AG04450 (cell line): ENCODE results near the gene MICALL2. TPM values are rescaled to one million over a fixed set of nuclear protein-coding genes. Genes with fewer than 3 reads are reported as not detected.

ENCODE experiments used
- CTCF ChIA-PET: fragments of 300-600, 350-600 bp; formaldehyde crosslinking; extraction: SDS; loops from one replicate; lab custom pipeline; 2022; ENCODE audit warnings: antibody characterized with exemption, inconsistent platforms; lab: Charles Lee
- POLR2A ChIA-PET: fragments of 350-600 bp; formaldehyde crosslinking; extraction: SDS; loops from one replicate; lab custom pipeline; 2021; ENCODE audit warnings: antibody characterized with exemption, inconsistent platforms; lab: Yijun Ruan, JAX
- DNase-seq: peaks from one replicate; pipeline ENCODE4 v3.0.0-alpha.2; 2011; ENCODE audit warnings: low read depth, low spot score
- H3K27ac ChIP-seq: one replicate; pipeline ENCODE4 v1.5.1; 2012; ENCODE audit warnings: low read depth, low read length, control low read depth
- H3K27me3 ChIP-seq: one replicate; pipeline ENCODE4 v1.6.0; 2012; ENCODE audit warnings: low read length; ENCODE audit not compliant: control insufficient read depth, insufficient read depth
- H3K4me3 ChIP-seq: 2 replicates; pipeline ENCODE4 v1.5.1; 2011; ENCODE audit warnings: mild to moderate bottlenecking, low read depth, low read length, control low read depth
- H3K9me3 ChIP-seq: 2 replicates; pipeline ENCODE4 v1.5.1; 2012; ENCODE audit warnings: low read length; ENCODE audit not compliant: control insufficient read depth, insufficient read depth
- polyA plus RNA-seq: library from polyadenylated mRNA; depleted of rRNA; stranded (reverse); fragments of >200 nt; gene quantifications from 2 replicates; pipeline ENCODE4 v1.2.3, GENCODE V29; 2011
- TF ChIP-seq, protein P1 (sequence below): IDR thresholded peaks from 2 replicates; pipeline ENCODE4 v1.5.1; 2011; ENCODE audit warnings: low read depth, low read length, control low read depth, inconsistent platforms

The MICALL2 gene
- polyA plus RNA-seq, 1 experiment, result 8.5 TPM

DNA sequence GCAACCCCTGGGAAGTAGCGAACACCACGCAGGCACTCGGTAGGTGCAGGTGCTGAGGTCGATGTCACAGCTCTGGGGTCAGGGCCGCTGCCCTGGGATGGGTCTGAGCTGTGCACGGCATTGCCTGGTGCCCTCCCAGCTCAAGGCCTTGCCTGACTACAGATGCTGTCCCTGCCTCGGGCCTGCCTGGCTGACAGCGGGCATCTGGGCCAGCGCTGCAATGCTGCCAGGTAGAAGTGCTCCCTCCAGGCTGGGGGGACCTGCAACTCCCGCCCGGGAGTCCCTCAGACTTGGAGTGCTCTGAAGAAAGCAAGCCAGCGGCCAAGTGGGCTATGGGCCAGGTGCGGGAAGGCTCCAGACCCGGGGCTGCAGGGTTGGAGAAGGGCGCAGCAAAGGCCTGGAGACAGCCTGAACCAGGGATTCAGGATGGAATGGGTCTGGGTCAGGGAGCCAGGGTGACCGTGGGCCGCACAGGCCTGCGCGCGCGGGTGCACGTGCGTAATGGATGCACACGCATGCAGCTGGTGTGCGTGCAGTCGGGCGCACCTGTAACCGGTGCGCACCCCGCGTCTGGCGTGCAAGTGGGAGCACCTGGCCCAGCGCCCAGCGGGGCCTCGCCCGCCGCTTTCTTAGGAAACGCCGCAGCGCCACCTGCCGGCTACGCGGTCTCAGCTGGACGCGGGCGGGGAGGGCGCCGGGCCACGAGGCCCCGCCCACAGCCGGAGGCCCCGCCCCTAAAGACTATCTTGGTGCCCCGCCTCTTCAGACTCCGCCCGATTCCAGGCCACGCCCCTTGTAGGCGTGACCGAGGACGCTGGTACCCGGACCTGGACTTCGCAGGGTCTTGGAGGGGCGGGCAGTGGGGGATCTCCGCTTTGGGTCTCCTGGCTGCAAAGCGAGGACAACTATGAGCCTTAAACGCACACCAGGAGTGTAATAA, 46.7 kb downstream of the MICALL2 start:
- Histone ChIP-seq H3K27me3 (peaks cover 29% of the 10 kb centered on the region), H3K27ac (no peak overlapping the region), H3K9me3 (peaks cover 3% of the 10 kb centered on the region; the same call in 1 of the 2 replicates), H3K4me3 (no peak overlapping the region)
- POLR2A ChIA-PET, result no interaction called here
- CTCF ChIA-PET, result interaction anchor here (0.6 to 2.0 kb wide), 8 partner anchors 8 to 520 kb away, joined by 3 to 5 read pairs (median 3); no protein-coding TSS in a partner anchor
- TF ChIP-seq, protein P1, sequence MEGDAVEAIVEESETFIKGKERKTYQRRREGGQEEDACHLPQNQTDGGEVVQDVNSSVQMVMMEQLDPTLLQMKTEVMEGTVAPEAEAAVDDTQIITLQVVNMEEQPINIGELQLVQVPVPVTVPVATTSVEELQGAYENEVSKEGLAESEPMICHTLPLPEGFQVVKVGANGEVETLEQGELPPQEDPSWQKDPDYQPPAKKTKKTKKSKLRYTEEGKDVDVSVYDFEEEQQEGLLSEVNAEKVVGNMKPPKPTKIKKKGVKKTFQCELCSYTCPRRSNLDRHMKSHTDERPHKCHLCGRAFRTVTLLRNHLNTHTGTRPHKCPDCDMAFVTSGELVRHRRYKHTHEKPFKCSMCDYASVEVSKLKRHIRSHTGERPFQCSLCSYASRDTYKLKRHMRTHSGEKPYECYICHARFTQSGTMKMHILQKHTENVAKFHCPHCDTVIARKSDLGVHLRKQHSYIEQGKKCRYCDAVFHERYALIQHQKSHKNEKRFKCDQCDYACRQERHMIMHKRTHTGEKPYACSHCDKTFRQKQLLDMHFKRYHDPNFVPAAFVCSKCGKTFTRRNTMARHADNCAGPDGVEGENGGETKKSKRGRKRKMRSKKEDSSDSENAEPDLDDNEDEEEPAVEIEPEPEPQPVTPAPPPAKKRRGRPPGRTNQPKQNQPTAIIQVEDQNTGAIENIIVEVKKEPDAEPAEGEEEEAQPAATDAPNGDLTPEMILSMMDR, result peak; percentile 63
- DNase-seq, result peak; percentile 36

GRCh38 chr7:1411414-1411813, 47.9 kb downstream of the MICALL2 start:
- ChIA-PET CTCF (interaction anchor here (0.8 to 1.0 kb wide), 2 partner anchors 8 to 21 kb away, joined by 3 read pairs; no protein-coding TSS in a partner anchor), POLR2A (no interaction called here)
- TF ChIP-seq, protein P1, result no peak
- no peak for DNase-seq
- no peak overlapping the region for H3K4me3 ChIP-seq
- H3K27me3 ChIP-seq, result peaks cover 36% of the 10 kb centered on the region
- H3K9me3 ChIP-seq, result peaks cover 3% of the 10 kb centered on the region; the same call in 1 of the 2 replicates
- H3K27ac ChIP-seq, result no peak overlapping the region

GRCh38 chr7:1410992-1411391, 48.3 kb downstream of the MICALL2 start:
- Histone ChIP-seq H3K4me3 (no peak overlapping the region), H3K27me3 (peaks cover 39% of the 10 kb centered on the region), H3K9me3 (peaks cover 3% of the 10 kb centered on the region; the same call in 1 of the 2 replicates), H3K27ac (no peak overlapping the region)
- TF ChIP-seq, protein P1, result no peak
- CTCF ChIA-PET, result interaction anchor here (0.8 kb wide), 1 partner anchor 21 kb away, joined by 3 read pairs; no protein-coding TSS in a partner anchor
- POLR2A ChIA-PET, result no interaction called here
- no peak for DNase-seq

DNA sequence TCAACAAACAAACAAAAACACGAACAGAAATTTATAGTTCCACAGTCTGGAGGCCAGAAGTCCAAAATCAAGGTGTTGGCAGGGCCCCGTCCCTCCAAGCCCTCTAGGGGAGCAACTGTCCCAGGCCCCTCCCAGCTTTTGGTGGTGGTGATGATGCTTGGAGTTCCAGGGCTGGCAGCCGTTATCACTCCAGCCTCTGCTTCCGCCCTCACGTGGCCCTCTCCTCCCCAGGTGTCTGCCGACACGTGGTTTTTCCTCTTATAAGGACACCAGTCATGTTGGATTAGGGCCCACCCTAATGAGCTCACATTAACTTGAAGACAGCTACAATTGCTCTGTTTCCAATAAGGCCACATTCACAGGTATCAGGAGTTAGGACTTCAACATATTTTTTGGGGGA, 49.7 kb downstream of the MICALL2 start:
- ChIA-PET POLR2A (no interaction called here), CTCF (no interaction called here)
- TF ChIP-seq, protein P1, result no peak
- no peak for DNase-seq
- Histone ChIP-seq H3K27ac (no peak overlapping the region), H3K27me3 (peaks cover 39% of the 10 kb centered on the region), H3K9me3 (peaks cover 3% of the 10 kb centered on the region; the same call in 1 of the 2 replicates), H3K4me3 (no peak overlapping the region)

- no peak for DNase-seq
- TF ChIP-seq, protein P1, result no peak
- CTCF ChIA-PET, result interaction anchor here (1.1 kb wide), 1 partner anchor 65 kb away, joined by 3 read pairs; no protein-coding TSS in a partner anchor
- Histone ChIP-seq H3K4me3 (no peak overlapping the region), H3K9me3 (peaks cover 3% of the 10 kb centered on the region; the same call in 1 of the 2 replicates), H3K27ac (no peak overlapping the region), H3K27me3 (peaks cover 48% of the 10 kb centered on the region)
- POLR2A ChIA-PET, result no interaction called here
These were observed 50.8 kb downstream of the MICALL2 start for GRCh38 chr7:1408466-1408865.
